AG10803 (cell line): ENCODE results near the gene OR2AG2.

ENCODE experiments used
- DNase-seq: peaks from one replicate; pipeline ENCODE4 v3.0.0; 2010; ENCODE audit warnings: low read depth
- H3K4me3 ChIP-seq: 2 replicates; pipeline ENCODE4 v1.5.1; 2011; ENCODE audit warnings: mild to moderate bottlenecking, low read length, control low read depth
- CTCF ChIP-seq: conservative IDR thresholded peaks from 2 replicates; pipeline ENCODE4 v1.5.1; 2011; ENCODE audit warnings: mild to moderate bottlenecking, low read length, control low read depth, inconsistent platforms

The OR2AG2 gene

GRCh38 chr11:6727971-6728760 is 43.6 kb downstream of the OR2AG2 start:
- TF ChIP-seq CTCF, result no peak
- no peak overlapping the region for H3K4me3 ChIP-seq
- no peak for DNase-seq

GRCh38 chr11:6725386-6725896 is 46.3 kb downstream of the OR2AG2 start:
- no peak for TF ChIP-seq CTCF
- no peak overlapping the region for H3K4me3 ChIP-seq
- DNase-seq, result no peak

GRCh38 chr11:6724013-6724412 is 47.8 kb downstream of the OR2AG2 start:
- no peak overlapping the region for H3K4me3 ChIP-seq
- DNase-seq, result no peak
- no peak for TF ChIP-seq CTCF

GRCh38 chr11:6721343-6721742 is 50.4 kb downstream of the OR2AG2 start:
- no peak overlapping the region for H3K4me3 ChIP-seq
- no peak for DNase-seq
- no peak for TF ChIP-seq CTCF

- no peak overlapping the region for H3K4me3 ChIP-seq
- DNase-seq, result no peak
- no peak for TF ChIP-seq CTCF
These were observed 52.2 kb downstream of the OR2AG2 start for GRCh38 chr11:6719576-6719975.

- no peak for TF ChIP-seq CTCF
- no peak overlapping the region for H3K4me3 ChIP-seq
- DNase-seq, result no peak
These were observed 54.4 kb downstream of the OR2AG2 start for GRCh38 chr11:6717426-6717825.
